Measurements from ENCODE around the gene TASOR. TPM values are rescaled to one million over a fixed set of nuclear protein-coding genes. Genes with fewer than 3 reads are reported as not detected.
"Not testable (repeated sequence)": the region's sequence is repeated elsewhere in the genome, so short reads cannot be mapped to it uniquely, and the experiment has no call there.

The TASOR gene
- total RNA-seq, 1 donor from 2014 or later, result 42.7 TPM

GRCh38 chr3:56700151-56700550 is 17.1 kb upstream of the TASOR start:
- no peaks in the 10 kb centered on the region for H3K9me3 Mint-ChIP-seq (ENCODE audit: unreplicated experiment)
- no peaks in the 10 kb centered on the region for H3K36me3 Mint-ChIP-seq (ENCODE audit: low read depth, unreplicated experiment)

GRCh38 chr3:56694867-56695683 is 12.0 kb upstream of the TASOR start:
- Mint-ChIP-seq H3K9me3 (ENCODE audit: unreplicated experiment) (no peaks in the 10 kb centered on the region), H3K4me3 (ENCODE audit: unreplicated experiment) (no peak overlapping the region), H3K27ac (ENCODE audit: unreplicated experiment) (no peak overlapping the region), H3K27me3 (ENCODE audit: unreplicated experiment) (no peaks in the 10 kb centered on the region), H3K4me1 (ENCODE audit: unreplicated experiment) (peaks cover 23% of the 10 kb centered on the region), H3K36me3 (ENCODE audit: low read depth, unreplicated experiment) (no peaks in the 10 kb centered on the region)
- DNase-seq (ENCODE audit: low spot score), result no peak
- no peak for TF ChIP-seq CTCF (IDR thresholded peaks at IDR 0.05; ENCODE audit: unreplicated experiment)

More at GRCh38 chr3:56700151-56700550, 17.1 kb upstream of the TASOR start:
- DNase-seq (ENCODE audit: low spot score), result no peak
- H3K27me3 Mint-ChIP-seq (ENCODE audit: unreplicated experiment), result no peaks in the 10 kb centered on the region
- H3K4me3 Mint-ChIP-seq (ENCODE audit: unreplicated experiment), result no peak overlapping the region
- TF ChIP-seq CTCF (IDR thresholded peaks at IDR 0.05; ENCODE audit: unreplicated experiment), result no peak
- H3K4me1 Mint-ChIP-seq (ENCODE audit: unreplicated experiment), result peaks cover 14% of the 10 kb centered on the region
- no peak overlapping the region for H3K27ac Mint-ChIP-seq (ENCODE audit: unreplicated experiment)

GRCh38 chr3:56693750-56694149 is 10.7 kb upstream of the TASOR start:
- Mint-ChIP-seq H3K9me3 (ENCODE audit: unreplicated experiment) (no peaks in the 10 kb centered on the region), H3K27me3 (ENCODE audit: unreplicated experiment) (no peaks in the 10 kb centered on the region), H3K27ac (ENCODE audit: unreplicated experiment) (no peak overlapping the region), H3K36me3 (ENCODE audit: low read depth, unreplicated experiment) (no peaks in the 10 kb centered on the region), H3K4me1 (ENCODE audit: unreplicated experiment) (peaks cover 20% of the 10 kb centered on the region), H3K4me3 (ENCODE audit: unreplicated experiment) (no peak overlapping the region)
- TF ChIP-seq CTCF (IDR thresholded peaks at IDR 0.05; ENCODE audit: unreplicated experiment), result no peak
- no peak for DNase-seq (ENCODE audit: low spot score)

GRCh38 chr3:56692520-56693433 is 9.7 kb upstream of the TASOR start:
- not testable (repeated sequence) for H3K36me3 Mint-ChIP-seq (ENCODE audit: low read depth, unreplicated experiment); H3K27me3 Mint-ChIP-seq (ENCODE audit: unreplicated experiment); H3K27ac Mint-ChIP-seq (ENCODE audit: unreplicated experiment); H3K9me3 Mint-ChIP-seq (ENCODE audit: unreplicated experiment); DNase-seq (ENCODE audit: low spot score); H3K4me3 Mint-ChIP-seq (ENCODE audit: unreplicated experiment)
- H3K4me1 Mint-ChIP-seq (ENCODE audit: unreplicated experiment), result peaks cover 20% of the 10 kb centered on the region

GRCh38 chr3:56692001-56692365 is 8.9 kb upstream of the TASOR start:
- H3K4me1 Mint-ChIP-seq (ENCODE audit: unreplicated experiment), result peaks cover 20% of the 10 kb centered on the region
- DNase-seq (ENCODE audit: low spot score); H3K36me3 Mint-ChIP-seq (ENCODE audit: low read depth, unreplicated experiment); H3K9me3 Mint-ChIP-seq (ENCODE audit: unreplicated experiment); H3K27ac Mint-ChIP-seq (ENCODE audit: unreplicated experiment); H3K4me3 Mint-ChIP-seq (ENCODE audit: unreplicated experiment); H3K27me3 Mint-ChIP-seq (ENCODE audit: unreplicated experiment): not testable (repeated sequence)
